ENCODE measurements around the gene HIP1R.

GRCh38 chr12:122811777-122812176, 23.5 kb upstream of the HIP1R start:
- TF ChIP-seq EZH2 (IDR thresholded peaks at IDR 0.05; ENCODE audit: insufficient read depth, poor library complexity, severe bottlenecking), result no peak
- TF ChIP-seq EZH2phosphoT487 (IDR thresholded peaks at IDR 0.05; ENCODE audit: insufficient read depth, low read depth), result no peak

Data from GM23248 (cell line).